Stimulated activated CD8-positive, alpha-beta memory T cell treated with anti-CD3 and anti-CD28 coated beads, Interleukin-4, amount 100 ng/mL, for 1 hour (primary cell): ENCODE data around the gene ACSL4.
"Not testable (repeated sequence)": the region's sequence is repeated elsewhere in the genome, so short reads cannot be mapped to it uniquely, and the experiment has no call there.

Experiments used
- DNase-seq, 2 donors: peaks; one replicate each; pipeline ENCODE4 v3.0.0-alpha.2; 2020; ENCODE audit warnings: low read depth in 2 of 2, low spot score in 1 of 2

Gene ACSL4

GRCh38 chrX:109672239-109672638 lies 60.8 kb downstream of the ACSL4 start:
- no peak for DNase-seq

- DNase-seq, result not testable (repeated sequence)
These were observed 61.9 kb downstream of the ACSL4 start for GRCh38 chrX:109671170-109671569.

GRCh38 chrX:109667986-109668385 lies 65.1 kb downstream of the ACSL4 start:
- no peak for DNase-seq

- DNase-seq, result no peak
These were observed 72.5 kb downstream of the ACSL4 start for GRCh38 chrX:109660435-109661143.

- no peak for DNase-seq
These were observed 74.7 kb downstream of the ACSL4 start for GRCh38 chrX:109658391-109658790.

- not testable (repeated sequence) for DNase-seq
These were observed 75.7 kb downstream of the ACSL4 start for GRCh38 chrX:109657364-109657763.

- DNase-seq, result no peak
These were observed 76.3 kb downstream of the ACSL4 start for GRCh38 chrX:109656774-109657173.

- no peak for DNase-seq
These were observed 77.4 kb downstream of the ACSL4 start for GRCh38 chrX:109655502-109656201.

- DNase-seq, result no peak
These were observed 78.4 kb downstream of the ACSL4 start for GRCh38 chrX:109654516-109655109.

GRCh38 chrX:109644671-109645070 lies 88.4 kb downstream of the ACSL4 start:
- not testable (repeated sequence) for DNase-seq

GRCh38 chrX:109643687-109644086 lies 89.4 kb downstream of the ACSL4 start:
- no peak for DNase-seq

GRCh38 chrX:109638158-109638557 lies 94.9 kb downstream of the ACSL4 start:
- DNase-seq, result no peak

- not testable (repeated sequence) for DNase-seq
These were observed 95.6 kb downstream of the ACSL4 start for GRCh38 chrX:109637477-109637876.

- no peak for DNase-seq
These were observed 97.9 kb downstream of the ACSL4 start for GRCh38 chrX:109635146-109635545.

- DNase-seq, result no peak
These were observed 100.1 kb downstream of the ACSL4 start for GRCh38 chrX:109632906-109633504.

GRCh38 chrX:109629310-109629709 lies 103.7 kb downstream of the ACSL4 start:
- no peak for DNase-seq

- no peak for DNase-seq
These were observed 106.4 kb downstream of the ACSL4 start for GRCh38 chrX:109626637-109627036.

GRCh38 chrX:109624641-109625616 lies 108.1 kb downstream of the ACSL4 start, which contains the start of gene KCNE5:
KCNE5 (minus strand) TSS chrX:109625172; CDS start chrX:109625020, 152 bp downstream.
- DNase-seq, result no peak

- DNase-seq, result no peak
These were observed 109.1 kb downstream of the ACSL4 start for GRCh38 chrX:109623997-109624396.

- no peak for DNase-seq
These were observed 110.8 kb downstream of the ACSL4 start for GRCh38 chrX:109622270-109622669.

- no peak for DNase-seq
These were observed 113.3 kb downstream of the ACSL4 start for GRCh38 chrX:109619771-109620170.
